Stimulated activated CD4-positive, alpha-beta T cell treated with anti-CD3 and anti-CD28 coated beads, TNF-alpha, amount 100 ng/mL, for 24 hours (primary cell): ENCODE data around the gene FER1L5.

ENCODE experiments used
- DNase-seq, 3 experiments: peaks; one replicate each; pipeline ENCODE4 v3.0.0-alpha.2; 2020; ENCODE audit warnings: low read depth in 3 of 3

Gene FER1L5

GRCh38 chr2:96680561-96681141 lies 38.1 kb downstream of the FER1L5 start:
- DNase-seq = no peak

GRCh38 chr2:96681540-96681939 lies 39.0 kb downstream of the FER1L5 start:
- no peak for DNase-seq

- no peak for DNase-seq
Observed at GRCh38 chr2:96683307-96683706, 40.7 kb downstream of the FER1L5 start.

GRCh38 chr2:96683972-96684820 lies 41.6 kb downstream of the FER1L5 start:
- DNase-seq = no peak

- no peak for DNase-seq
Observed at GRCh38 chr2:96684883-96685576, 42.5 kb downstream of the FER1L5 start.

- DNase-seq = no peak
Observed at GRCh38 chr2:96685577-96686459, 43.3 kb downstream of the FER1L5 start.

- DNase-seq = no peak
Observed at GRCh38 chr2:96687266-96687665, 44.7 kb downstream of the FER1L5 start.

GRCh38 chr2:96687711-96688640 lies 45.4 kb downstream of the FER1L5 start:
- DNase-seq = no peak

GRCh38 chr2:96688649-96689430 lies 46.3 kb downstream of the FER1L5 start:
- DNase-seq = no peak

GRCh38 chr2:96689431-96689991 lies 46.9 kb downstream of the FER1L5 start:
- DNase-seq = no peak

- no peak for DNase-seq
Observed at GRCh38 chr2:96690306-96691021, 47.9 kb downstream of the FER1L5 start.

- DNase-seq = no peak
Observed at GRCh38 chr2:96691022-96691612, 48.6 kb downstream of the FER1L5 start.

GRCh38 chr2:96692094-96692971 lies 49.8 kb downstream of the FER1L5 start:
- no peak for DNase-seq

- no peak for DNase-seq
Observed at GRCh38 chr2:96693286-96694200, 51.0 kb downstream of the FER1L5 start.

GRCh38 chr2:96694279-96694678 lies 51.7 kb downstream of the FER1L5 start:
- DNase-seq = no peak

- DNase-seq = no peak
Observed at GRCh38 chr2:96694816-96695455, 52.4 kb downstream of the FER1L5 start.
